Activated CD4-positive, alpha-beta T cell treated with anti-CD3 and anti-CD28 coated beads, Interleukin-2, amount 10 ng/mL, durations not matched to agents 24 days and 14 days (primary cell): Measurements from ENCODE around the gene INPP5B. TPM values are rescaled to one million over a fixed set of nuclear protein-coding genes. Genes with fewer than 3 reads are reported as not detected.

Experiments used
- DNase-seq: peaks from one replicate; pipeline ENCODE4 v3.0.0; 2022
- H3K27ac Mint-ChIP-seq: one replicate; pipeline ENCODE4 v1.8.0; 2022; ENCODE audit warnings: mild to moderate bottlenecking, mixed read lengths
- H3K27me3 Mint-ChIP-seq: one replicate; pipeline ENCODE4 v1.8.0; 2022; ENCODE audit warnings: mixed read lengths
- H3K36me3 Mint-ChIP-seq: one replicate; pipeline ENCODE4 v1.8.0; 2022; ENCODE audit warnings: low read depth, mild to moderate bottlenecking, mixed read lengths
- H3K4me1 Mint-ChIP-seq: one replicate; pipeline ENCODE4 v1.8.0; 2021; ENCODE audit warnings: mixed read lengths
- H3K4me3 Mint-ChIP-seq: one replicate; pipeline ENCODE4 v1.8.0; 2022; ENCODE audit warnings: mild to moderate bottlenecking, moderate library complexity, mixed read lengths
- H3K9me3 Mint-ChIP-seq: one replicate; pipeline ENCODE4 v1.8.0; 2021; ENCODE audit warnings: mixed read lengths
- intact Hi-C: fragments of 100-400 bp; cut with micrococcal nuclease; formaldehyde crosslinking; loops from one replicate; pipeline ENCODE4 v1.15.1; 2023
- total RNA-seq: library from RNA; stranded (reverse); gene quantifications from 2 replicates; pipeline ENCODE4 v1.2.3, GENCODE V29; 2022

The INPP5B gene
- total RNA-seq, 1 donor from 2014 or later = 27.2 TPM

DNA sequence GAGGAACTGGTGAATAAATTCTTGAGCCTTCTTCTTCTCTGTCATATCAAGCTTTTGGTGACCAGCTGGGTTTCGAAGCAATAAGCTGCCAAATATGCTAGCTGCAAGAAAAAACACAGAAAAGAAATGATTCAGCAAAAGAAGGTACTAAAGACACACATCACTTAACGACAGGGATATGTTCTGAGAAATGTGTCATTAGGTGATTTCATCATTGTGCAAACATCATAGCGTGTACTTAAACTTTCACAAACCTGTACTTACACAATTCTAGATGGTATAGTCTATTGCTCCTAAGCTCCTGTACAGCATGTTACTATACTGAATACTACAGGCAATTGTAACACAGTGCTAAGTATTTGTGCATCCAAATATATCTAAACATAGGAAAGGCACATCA is 84.5 kb downstream of the INPP5B start:
- intact Hi-C loops = no loop called here
- no peak overlapping the region for H3K27ac Mint-ChIP-seq
- H3K27me3 Mint-ChIP-seq = no peaks in the 10 kb centered on the region
- no peak overlapping the region for H3K4me3 Mint-ChIP-seq
- peaks cover 22% of the 10 kb centered on the region for H3K4me1 Mint-ChIP-seq
- no peak for DNase-seq
- no peaks in the 10 kb centered on the region for H3K9me3 Mint-ChIP-seq
- H3K36me3 Mint-ChIP-seq = peaks cover 15% of the 10 kb centered on the region

DNA sequence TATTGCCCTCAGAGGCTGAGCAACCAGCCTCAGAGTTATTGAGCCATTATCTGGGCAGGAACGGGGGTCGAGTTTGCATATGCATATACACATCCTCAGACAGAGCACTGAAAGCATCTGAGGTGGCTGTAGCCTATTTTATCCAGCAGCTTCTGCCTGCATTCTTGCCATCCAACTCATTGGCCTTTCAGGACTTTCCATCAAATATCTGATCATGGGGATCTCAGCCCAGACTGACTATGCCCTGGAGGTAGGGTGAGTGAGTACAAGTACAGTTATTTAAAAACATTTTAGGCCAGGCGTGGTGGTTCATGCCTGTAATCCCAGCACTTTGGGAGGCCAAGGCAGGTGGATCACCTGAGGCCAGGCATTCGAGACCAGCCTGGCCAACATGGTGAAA is 85.7 kb downstream of the INPP5B start:
- H3K4me1 Mint-ChIP-seq = peaks cover 26% of the 10 kb centered on the region
- H3K9me3 Mint-ChIP-seq = no peaks in the 10 kb centered on the region
- no peak overlapping the region for H3K4me3 Mint-ChIP-seq
- H3K36me3 Mint-ChIP-seq = peaks cover 24% of the 10 kb centered on the region
- intact Hi-C loops = loop anchor here (2.0 kb wide), 1 partner anchor 70 kb away; no protein-coding TSS in a partner anchor
- no peak for DNase-seq
- H3K27ac Mint-ChIP-seq = no peak overlapping the region
- H3K27me3 Mint-ChIP-seq = no peaks in the 10 kb centered on the region

DNA sequence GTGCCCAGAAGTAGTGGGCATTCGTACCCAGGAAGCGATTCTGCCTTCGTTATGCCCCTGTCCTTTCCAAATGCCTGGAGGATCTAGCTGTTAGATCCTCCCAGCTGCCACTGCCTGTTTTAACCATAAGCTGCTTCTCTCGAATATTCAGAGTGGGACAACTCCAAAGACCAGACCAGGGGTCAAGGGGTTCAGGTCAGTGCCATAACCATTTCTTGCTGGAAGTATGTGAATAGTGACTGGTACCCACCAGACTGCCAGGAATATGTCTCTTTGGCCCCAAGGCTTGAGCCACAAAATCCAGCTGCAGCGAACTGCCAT is 86.5 kb downstream of the INPP5B start:
- DNase-seq = no peak
- H3K27ac Mint-ChIP-seq = peak overlapping the region; percentile 96
- H3K27me3 Mint-ChIP-seq = no peaks in the 10 kb centered on the region
- peaks cover 26% of the 10 kb centered on the region for H3K36me3 Mint-ChIP-seq
- H3K4me3 Mint-ChIP-seq = peak overlapping the region; percentile 89
- peaks cover 26% of the 10 kb centered on the region for H3K4me1 Mint-ChIP-seq
- intact Hi-C loops = loop anchor here (1.0 to 2.0 kb wide), 2 partner anchors 52 to 70 kb away; partner anchors contain the start of gene YRDC
- H3K9me3 Mint-ChIP-seq = no peaks in the 10 kb centered on the region

DNA sequence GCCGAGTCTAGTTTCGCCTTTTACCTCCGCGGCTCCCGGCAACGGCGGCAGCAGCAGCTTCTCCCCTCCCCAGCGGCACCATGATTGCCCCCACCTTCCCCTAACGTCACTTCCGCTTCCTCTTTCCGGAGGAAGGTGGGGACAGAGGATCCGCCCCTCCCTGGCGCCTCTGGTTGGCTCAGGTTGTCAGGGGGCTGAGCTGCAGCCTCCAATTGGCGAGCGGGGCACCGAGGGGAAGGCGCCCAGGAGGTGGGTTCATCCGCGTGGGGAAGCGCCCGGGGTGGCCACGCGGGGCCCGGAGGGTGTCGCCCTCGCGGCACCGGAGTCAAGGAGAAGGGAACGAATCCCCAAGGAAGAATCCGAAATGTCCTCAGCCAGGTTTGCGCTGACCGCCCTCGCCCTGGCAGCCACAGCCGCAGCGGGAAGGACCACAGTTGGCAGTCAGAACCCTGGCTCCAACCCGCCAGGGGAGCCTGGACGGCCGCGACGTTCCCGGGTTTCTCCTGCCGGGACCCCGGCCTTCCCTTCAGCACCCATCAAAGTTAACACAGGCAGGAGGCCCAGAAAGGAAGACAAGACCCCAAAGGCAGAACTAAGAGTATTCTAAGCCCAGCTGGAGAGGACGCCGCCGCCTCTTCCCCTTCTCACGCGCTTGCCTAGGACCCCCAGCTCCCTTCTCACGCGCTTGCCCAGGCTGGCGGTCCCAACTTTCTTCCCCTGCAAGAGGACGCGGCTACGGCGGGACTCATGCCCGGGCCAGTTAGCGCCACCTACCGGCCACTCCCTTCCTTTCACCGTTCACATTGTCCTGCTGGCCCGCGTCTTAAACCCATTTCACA is 87.1 kb downstream of the INPP5B start, which contains the start of gene MTF1:
MTF1 (minus strand) TSS at position 86 of the 839 bp plus-strand sequence. CDS start 1,934 bp downstream, outside the sequence.
- H3K27me3 Mint-ChIP-seq = no peaks in the 10 kb centered on the region
- H3K4me1 Mint-ChIP-seq = peaks cover 28% of the 10 kb centered on the region
- DNase-seq = peak; percentile 99
- H3K4me3 Mint-ChIP-seq = peak within 1 kb of the TSS; percentile 89
- peaks cover 27% of the 10 kb centered on the region for H3K36me3 Mint-ChIP-seq
- no peaks in the 10 kb centered on the region for H3K9me3 Mint-ChIP-seq
- intact Hi-C loops = loop anchor here (1.0 to 5.0 kb wide), 5 partner anchors 51 to 382 kb away; partner anchors contain the start of genes CDCA8, GNL2 and YRDC
- H3K27ac Mint-ChIP-seq = peak within 1 kb of the TSS; percentile 96

DNA sequence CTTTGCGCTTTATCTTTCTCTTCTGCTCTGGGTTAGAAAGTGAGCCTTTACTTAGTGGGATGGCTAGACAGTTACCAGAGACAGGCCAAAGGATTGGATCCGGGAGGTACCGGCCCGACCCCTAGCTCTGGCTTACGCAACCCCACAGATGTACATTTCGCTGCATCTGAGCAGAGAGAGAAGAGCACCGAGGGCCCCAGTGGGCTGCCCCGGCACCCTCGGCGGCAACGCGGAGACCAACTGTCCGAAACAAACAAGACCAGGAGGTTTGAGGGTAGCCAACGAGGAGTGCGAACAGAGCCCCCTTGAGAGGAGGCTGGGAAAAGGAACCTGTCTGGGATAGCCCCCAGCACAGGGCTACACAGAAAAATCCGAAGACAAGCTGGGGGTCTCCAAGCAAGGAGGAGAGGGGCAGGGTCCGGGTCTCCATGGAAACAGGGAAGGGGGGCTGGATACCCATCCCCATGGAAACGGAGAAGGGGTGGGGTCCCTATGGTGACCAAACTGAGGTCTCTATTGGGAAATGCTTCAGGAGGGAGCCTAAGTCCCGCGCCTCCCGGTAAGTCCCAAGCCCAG is 87.8 kb downstream of the INPP5B start:
- H3K27me3 Mint-ChIP-seq = no peaks in the 10 kb centered on the region
- H3K4me3 Mint-ChIP-seq = peak overlapping the region; percentile 89
- intact Hi-C loops = loop anchor here (1.0 to 5.0 kb wide), 3 partner anchors 167 to 382 kb away; partner anchors contain the start of genes CDCA8 and GNL2
- H3K9me3 Mint-ChIP-seq = no peaks in the 10 kb centered on the region
- H3K27ac Mint-ChIP-seq = peak overlapping the region; percentile 96
- peaks cover 26% of the 10 kb centered on the region for H3K36me3 Mint-ChIP-seq
- no peak for DNase-seq
- peaks cover 31% of the 10 kb centered on the region for H3K4me1 Mint-ChIP-seq

DNA sequence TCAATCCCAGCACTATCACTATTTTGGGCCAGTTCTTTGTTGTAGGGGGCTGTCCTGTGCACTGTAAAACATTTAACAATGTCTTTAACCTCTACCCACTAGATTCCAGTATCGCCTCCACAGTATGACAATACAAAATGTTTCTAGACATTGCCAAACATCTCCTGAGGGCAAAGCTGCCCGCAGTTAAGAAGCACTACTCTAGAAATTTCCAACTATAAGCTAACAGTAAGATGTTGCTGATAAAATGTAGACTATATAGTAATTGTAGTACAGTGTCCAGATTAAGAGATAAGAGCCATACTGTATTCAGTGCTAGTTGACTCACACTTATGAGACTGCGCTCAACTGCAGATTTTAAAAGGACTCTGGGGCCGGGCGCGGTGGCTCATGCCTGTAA is 92.4 kb downstream of the INPP5B start:
- H3K27ac Mint-ChIP-seq = no peak overlapping the region
- no peak overlapping the region for H3K4me3 Mint-ChIP-seq
- intact Hi-C loops = no loop called here
- H3K9me3 Mint-ChIP-seq = no peaks in the 10 kb centered on the region
- H3K4me1 Mint-ChIP-seq = peaks cover 35% of the 10 kb centered on the region
- H3K36me3 Mint-ChIP-seq = peaks cover 31% of the 10 kb centered on the region
- H3K27me3 Mint-ChIP-seq = no peaks in the 10 kb centered on the region
- no peak for DNase-seq

DNA sequence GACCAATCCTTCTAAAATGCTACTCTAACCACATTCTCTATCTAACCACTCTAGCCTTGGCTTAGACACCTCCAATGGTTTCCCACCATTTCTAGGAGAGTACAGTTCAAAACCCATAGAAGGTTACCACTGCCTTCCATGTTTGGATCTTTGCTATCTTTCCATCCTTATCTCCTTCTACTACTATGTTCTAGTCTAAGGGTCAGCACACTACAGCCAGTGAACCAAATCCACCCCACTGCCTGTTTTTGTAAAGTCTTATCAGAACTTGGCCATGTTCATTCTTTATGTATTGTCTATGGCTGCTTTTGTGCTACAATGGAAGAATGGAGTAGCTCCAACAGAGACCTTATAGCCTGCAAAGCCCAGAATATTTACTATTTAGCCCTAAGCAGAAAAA is 93.7 kb downstream of the INPP5B start:
- intact Hi-C loops = no loop called here

DNA sequence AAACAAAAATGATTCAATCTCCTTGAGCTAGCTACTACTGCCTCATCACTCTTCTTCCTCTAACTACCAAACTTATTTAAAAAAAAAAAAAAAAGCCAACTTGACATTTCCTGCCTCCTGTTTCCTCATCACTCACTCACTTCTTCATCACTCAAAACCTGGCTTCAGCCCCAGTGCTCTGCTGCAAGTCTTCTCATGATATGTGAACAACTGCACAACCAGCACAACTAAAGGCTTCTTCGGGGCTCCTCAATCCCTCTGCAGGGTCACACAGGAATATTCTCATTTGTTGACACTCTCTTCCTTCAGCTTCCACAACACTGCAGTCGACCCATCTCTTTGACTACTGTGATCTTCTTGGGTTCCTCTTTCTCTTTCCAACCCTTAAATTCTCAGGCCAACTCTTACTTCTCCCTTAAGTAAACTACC is 95.1 kb downstream of the INPP5B start:
- DNase-seq = peak; percentile 62
- H3K9me3 Mint-ChIP-seq = no peaks in the 10 kb centered on the region
- intact Hi-C loops = no loop called here
- no peaks in the 10 kb centered on the region for H3K27me3 Mint-ChIP-seq
- H3K4me1 Mint-ChIP-seq = peaks cover 25% of the 10 kb centered on the region
- H3K4me3 Mint-ChIP-seq = no peak overlapping the region
- H3K36me3 Mint-ChIP-seq = peaks cover 29% of the 10 kb centered on the region
- no peak overlapping the region for H3K27ac Mint-ChIP-seq

More for the DNA sequence above, 93.7 kb downstream of the INPP5B start:
- DNase-seq = no peak
- no peaks in the 10 kb centered on the region for H3K9me3 Mint-ChIP-seq
- peak overlapping the region; percentile 4 for H3K27ac Mint-ChIP-seq
- peaks cover 35% of the 10 kb centered on the region for H3K36me3 Mint-ChIP-seq
- no peaks in the 10 kb centered on the region for H3K27me3 Mint-ChIP-seq
- H3K4me1 Mint-ChIP-seq = peaks cover 28% of the 10 kb centered on the region
- no peak overlapping the region for H3K4me3 Mint-ChIP-seq

DNA sequence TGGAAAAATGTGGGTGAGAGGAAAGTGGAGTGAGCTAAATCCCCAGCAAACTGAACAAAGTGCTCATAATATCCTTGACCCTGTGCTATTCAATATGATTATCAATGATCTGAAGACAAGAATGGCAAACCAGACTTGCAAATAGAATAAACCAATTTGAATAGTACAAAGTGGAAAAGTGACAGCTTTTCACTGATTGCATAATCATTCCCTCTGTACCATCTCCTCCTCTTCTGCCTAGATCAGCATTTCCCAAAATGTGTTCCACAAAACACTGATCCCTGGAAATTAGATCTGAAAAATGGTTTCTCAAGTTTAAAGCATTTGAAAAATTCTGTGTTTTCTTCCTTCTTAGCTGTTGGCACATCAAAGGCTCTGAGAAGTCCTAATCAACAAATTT is 95.6 kb downstream of the INPP5B start:
- H3K36me3 Mint-ChIP-seq = peaks cover 26% of the 10 kb centered on the region
- no peak overlapping the region for H3K4me3 Mint-ChIP-seq
- no peak for DNase-seq
- H3K27me3 Mint-ChIP-seq = no peaks in the 10 kb centered on the region
- no peak overlapping the region for H3K27ac Mint-ChIP-seq
- H3K9me3 Mint-ChIP-seq = no peaks in the 10 kb centered on the region
- intact Hi-C loops = no loop called here
- peaks cover 29% of the 10 kb centered on the region for H3K4me1 Mint-ChIP-seq

DNA sequence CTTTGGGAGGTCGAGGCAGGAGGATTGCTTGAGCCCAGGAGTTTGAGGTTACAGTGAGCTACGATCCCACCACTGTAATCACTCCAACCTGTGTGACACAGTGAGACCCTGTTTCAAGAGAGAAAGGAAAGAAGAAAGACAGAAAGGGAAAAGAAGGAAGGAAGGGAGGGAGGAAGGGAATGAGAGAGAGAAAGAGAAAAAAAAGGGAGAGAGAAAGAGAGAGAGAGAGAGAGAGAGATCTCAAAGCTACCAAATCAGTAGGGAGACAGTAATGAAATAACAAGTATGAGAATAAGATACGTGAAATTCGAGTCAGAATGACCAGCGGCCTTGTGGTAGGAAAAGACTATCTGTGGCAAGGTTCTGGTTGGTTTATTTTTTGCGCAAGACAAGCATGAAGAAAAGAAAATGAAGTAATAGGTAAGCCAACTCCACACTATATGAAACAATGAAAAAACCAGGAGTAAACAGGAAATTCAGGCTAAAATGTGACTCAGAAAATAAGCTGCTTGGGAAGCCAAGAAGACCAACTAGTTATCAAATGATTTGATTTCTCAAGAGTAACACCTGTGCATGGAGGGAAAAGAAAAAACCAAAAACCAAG is 96.4 kb downstream of the INPP5B start:
- Mint-ChIP-seq H3K27ac (no peak overlapping the region), H3K36me3 (peaks cover 24% of the 10 kb centered on the region), H3K27me3 (no peaks in the 10 kb centered on the region), H3K4me1 (peaks cover 35% of the 10 kb centered on the region), H3K9me3 (no peaks in the 10 kb centered on the region), H3K4me3 (no peak overlapping the region)
- intact Hi-C loops = no loop called here
- DNase-seq = no peak

DNA sequence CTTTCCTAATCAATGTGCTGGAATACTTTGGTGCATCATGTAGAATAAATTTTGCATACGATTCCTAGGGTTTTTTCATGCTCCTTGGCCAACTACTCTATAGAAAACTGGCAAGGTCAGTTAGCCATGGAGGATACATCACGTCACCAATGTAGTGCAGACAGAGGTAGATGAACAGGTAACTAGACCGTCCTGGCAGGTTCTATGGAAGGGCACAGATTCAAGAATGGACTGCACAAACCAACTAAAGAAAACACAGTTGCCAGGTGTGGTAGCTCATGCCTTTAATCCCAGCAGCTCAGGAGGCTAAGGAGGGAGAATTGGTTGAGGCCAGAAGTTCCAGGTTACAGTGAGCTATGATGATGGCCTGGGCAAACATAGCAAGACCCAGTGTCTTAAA is 97.4 kb downstream of the INPP5B start:
- Mint-ChIP-seq H3K4me3 (no peak overlapping the region), H3K36me3 (peaks cover 24% of the 10 kb centered on the region), H3K27ac (no peak overlapping the region), H3K4me1 (peaks cover 34% of the 10 kb centered on the region), H3K9me3 (no peaks in the 10 kb centered on the region), H3K27me3 (no peaks in the 10 kb centered on the region)
- intact Hi-C loops = no loop called here
- no peak for DNase-seq

DNA sequence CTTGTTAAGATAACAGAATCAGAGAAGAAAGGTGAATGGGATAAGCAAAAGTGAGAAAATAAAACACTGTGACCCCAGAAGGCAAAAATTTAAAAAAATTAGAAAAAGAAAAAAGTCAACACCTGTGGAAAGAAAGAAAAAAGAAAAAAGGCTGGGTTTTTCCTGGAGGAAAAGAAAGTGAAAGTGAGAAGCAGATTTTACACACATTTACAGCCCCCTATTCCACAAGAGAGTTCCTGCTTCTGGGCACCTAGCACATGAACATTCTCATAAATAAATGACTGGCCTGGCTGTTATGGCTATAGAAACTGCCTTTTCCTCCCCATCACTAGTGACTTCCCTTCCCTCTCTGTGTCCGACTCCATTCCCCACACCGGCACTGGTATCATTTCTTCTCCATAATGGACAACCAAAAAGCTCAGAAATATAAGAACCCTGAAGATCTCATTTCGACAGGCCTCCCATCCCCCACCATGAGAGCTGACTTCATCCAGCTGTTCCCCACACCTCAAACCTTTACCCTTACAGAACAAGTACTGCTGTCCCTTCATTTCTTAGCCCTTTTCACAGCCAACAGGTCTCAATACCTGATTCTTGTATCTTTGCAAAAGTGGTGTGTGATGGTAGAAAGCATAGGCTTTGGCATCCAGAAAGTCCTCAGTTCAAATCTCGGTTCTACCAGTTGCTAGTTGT is 100.1 kb downstream of the INPP5B start:
- DNase-seq = no peak
- Mint-ChIP-seq H3K27ac (peak overlapping the region; percentile 68), H3K4me3 (peak overlapping the region; percentile 69), H3K27me3 (no peaks in the 10 kb centered on the region), H3K4me1 (peaks cover 28% of the 10 kb centered on the region), H3K36me3 (peaks cover 19% of the 10 kb centered on the region), H3K9me3 (no peaks in the 10 kb centered on the region)
- intact Hi-C loops = no loop called here

DNA sequence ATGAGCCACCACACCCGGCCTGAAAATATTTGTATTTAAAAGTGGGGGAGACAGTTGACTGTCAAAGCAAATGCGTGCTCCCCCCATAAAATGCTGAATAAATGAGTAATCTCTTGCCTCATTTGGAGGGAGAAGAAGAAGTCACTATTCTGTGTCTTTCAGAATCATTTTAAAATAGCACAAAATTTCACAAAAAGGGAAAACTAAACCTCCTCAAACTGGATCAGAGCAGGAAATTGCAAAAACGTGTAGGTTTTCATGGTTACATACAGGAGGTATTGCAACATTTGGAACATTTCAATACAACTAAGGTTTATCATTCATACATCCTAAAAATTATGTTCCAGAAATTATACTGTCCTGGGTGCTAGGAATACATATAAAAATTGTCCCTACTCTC is 101.1 kb downstream of the INPP5B start:
- H3K27ac Mint-ChIP-seq = no peak overlapping the region
- peaks cover 20% of the 10 kb centered on the region for H3K36me3 Mint-ChIP-seq

More for the DNA sequence above, 101.1 kb downstream of the INPP5B start:
- Mint-ChIP-seq H3K9me3 (no peaks in the 10 kb centered on the region), H3K4me1 (peaks cover 28% of the 10 kb centered on the region), H3K4me3 (no peak overlapping the region), H3K27me3 (no peaks in the 10 kb centered on the region)
- DNase-seq = no peak
- intact Hi-C loops = no loop called here
